ENCODE data around the gene NANOS2. TPM values are rescaled to one million over a fixed set of nuclear protein-coding genes. Genes with fewer than 3 reads are reported as not detected.

The NANOS2 gene
- total RNA-seq, 1 donor from 2014 or later: not detected

DNA sequence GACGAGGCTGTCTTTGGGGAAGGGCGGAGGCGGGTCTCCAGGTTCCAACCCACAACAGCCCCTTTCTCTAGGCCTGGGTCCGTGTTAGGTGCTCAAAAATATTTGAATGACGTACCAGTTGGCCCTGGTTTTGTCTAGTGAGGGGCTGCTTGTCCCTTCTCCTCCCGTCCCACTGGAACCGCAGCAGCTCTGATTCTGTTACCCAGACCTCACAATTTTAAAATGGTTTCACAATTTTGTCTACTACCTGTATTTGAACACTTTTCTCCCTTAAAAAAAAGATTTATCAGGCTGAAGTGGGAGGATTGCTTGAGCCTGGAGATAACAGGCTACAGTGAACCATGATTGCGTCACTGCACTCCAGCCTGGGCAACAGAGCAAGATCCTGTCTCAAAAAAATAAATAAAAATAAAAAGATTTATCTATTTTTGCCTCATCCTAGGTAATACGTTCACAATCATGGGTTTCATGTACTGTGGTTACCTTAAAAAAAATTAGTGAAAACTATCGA is 27.3 kb downstream of the NANOS2 start:
- no peaks in the 10 kb centered on the region for H3K9me3 ChIP-seq
- peak overlapping the region; percentile 72 for H3K4me3 ChIP-seq
- no peaks in the 10 kb centered on the region for H3K36me3 ChIP-seq
- peaks cover 32% of the 10 kb centered on the region for H3K4me1 ChIP-seq
- no peak for TF ChIP-seq CTCF (IDR thresholded peaks at IDR 0.05)
- no peaks in the 10 kb centered on the region for H3K27me3 ChIP-seq
- H3K27ac ChIP-seq: peak overlapping the region; percentile 92
- intact Hi-C loops (cut with DNase I): no loop called here
- DNase-seq (no peak), ATAC-seq (no peak)

DNA sequence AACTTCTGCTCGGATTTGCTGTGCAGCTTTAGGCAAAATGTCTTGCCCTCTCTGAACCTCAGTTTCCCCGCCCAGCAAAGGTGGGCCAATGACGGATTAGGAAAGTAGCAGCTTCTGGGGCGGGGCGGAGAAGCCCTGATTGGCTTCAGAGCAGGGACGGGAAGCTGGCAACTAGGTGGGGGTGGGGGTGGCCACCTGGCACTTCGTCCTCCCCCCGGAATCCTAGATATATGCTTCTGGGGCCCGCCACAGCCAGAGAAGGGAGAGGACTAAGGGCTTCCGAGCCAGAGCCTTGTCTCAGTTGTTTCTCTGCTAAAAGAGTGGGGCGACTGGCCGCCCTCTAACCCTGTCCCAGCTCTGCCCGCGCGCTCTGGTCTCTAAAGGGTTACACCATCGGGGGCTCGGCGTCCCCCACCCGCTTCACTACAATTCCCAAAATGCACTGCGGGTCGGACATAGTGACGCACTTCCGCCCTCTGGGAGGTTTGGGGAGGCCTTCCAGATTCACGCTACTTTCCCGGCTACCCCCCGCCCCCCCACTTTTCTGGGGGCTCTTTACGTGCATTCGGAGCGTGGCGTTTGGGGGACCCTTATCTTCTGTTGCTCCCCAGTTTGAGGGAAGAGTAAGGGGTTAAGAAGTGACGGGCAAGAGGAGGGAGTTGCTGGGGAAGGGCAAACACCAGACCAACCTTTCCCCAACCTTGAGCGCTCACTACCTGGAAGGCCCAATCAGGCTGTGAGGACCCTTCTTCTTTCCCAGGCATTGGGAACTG is 28.0 kb downstream of the NANOS2 start:
- intact Hi-C loops (cut with DNase I): no loop called here
- peak overlapping the region; percentile 92 for H3K27ac ChIP-seq
- peaks cover 32% of the 10 kb centered on the region for H3K4me1 ChIP-seq
- no peaks in the 10 kb centered on the region for H3K36me3 ChIP-seq
- H3K4me3 ChIP-seq: peak overlapping the region; percentile 72
- no peaks in the 10 kb centered on the region for H3K9me3 ChIP-seq
- TF ChIP-seq CTCF (IDR thresholded peaks at IDR 0.05): no peak
- DNase-seq (peak; percentile 94), ATAC-seq (peak; percentile 86)
- no peaks in the 10 kb centered on the region for H3K27me3 ChIP-seq

- Histone ChIP-seq H3K27ac (peak within 1 kb of the TSS; percentile 92), H3K4me1 (peaks cover 32% of the 10 kb centered on the region), H3K36me3 (no peaks in the 10 kb centered on the region), H3K4me3 (peak within 1 kb of the TSS; percentile 72), H3K9me3 (no peaks in the 10 kb centered on the region), H3K27me3 (no peaks in the 10 kb centered on the region)
- intact Hi-C loops (cut with DNase I): no loop called here
- ATAC-seq (peak; percentile 81), DNase-seq (peak; percentile 96)
- TF ChIP-seq CTCF (IDR thresholded peaks at IDR 0.05): no peak
Observed at GRCh38 chr19:45885556-45886426, 28.8 kb downstream of the NANOS2 start, which contains the start of gene IRF2BP1. IRF2BP1 (minus strand) TSS chr19:45886141; CDS start chr19:45885774, 367 bp downstream.

DNA sequence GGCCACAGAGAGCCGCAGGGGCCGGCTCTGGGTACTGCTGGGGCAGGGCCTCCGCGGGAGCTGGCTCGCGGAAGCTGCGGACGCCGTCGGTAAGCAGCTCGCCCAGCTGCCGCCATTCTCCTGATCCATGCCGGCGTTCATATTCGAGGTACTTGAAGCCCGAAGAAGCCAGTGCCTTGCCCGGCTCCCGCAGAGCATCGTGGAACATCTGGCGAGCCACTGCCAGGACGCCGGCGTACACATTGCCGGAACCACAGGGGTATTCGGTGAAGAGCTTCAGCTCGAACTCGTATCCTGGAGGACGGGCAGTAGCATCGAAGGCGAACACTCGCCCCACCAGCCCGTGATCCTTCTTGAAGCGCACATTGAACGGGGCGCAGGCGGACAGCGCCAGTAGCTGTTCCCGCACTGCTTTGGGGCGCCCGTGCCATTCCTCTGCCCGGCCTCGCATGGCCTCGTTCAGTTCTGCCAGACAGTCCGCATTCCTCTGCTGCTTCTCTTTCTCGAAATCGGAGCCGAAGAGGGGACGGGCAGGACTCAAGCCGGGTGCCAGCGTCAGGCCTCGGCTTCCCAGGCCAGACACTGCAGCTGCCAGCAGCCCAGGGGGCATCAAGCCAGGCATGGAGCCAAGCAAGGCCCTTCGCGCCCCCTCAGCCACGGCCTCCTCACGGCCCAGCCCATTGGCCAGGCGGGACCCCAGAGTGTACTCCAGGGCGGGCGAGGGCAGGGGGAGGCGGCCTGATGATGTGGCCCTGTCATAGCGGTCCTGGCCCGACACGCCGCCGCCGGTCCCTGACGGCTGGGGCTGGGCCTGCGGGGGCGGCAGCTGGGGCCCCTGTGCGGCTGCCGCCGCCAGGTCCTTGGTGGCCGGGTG is 29.7 kb downstream of the NANOS2 start:
- TF ChIP-seq CTCF (IDR thresholded peaks at IDR 0.05): no peak
- intact Hi-C loops (cut with DNase I): no loop called here
- Histone ChIP-seq H3K36me3 (no peaks in the 10 kb centered on the region), H3K27me3 (no peaks in the 10 kb centered on the region), H3K9me3 (no peaks in the 10 kb centered on the region), H3K27ac (peak overlapping the region; percentile 92), H3K4me3 (peak overlapping the region; percentile 72), H3K4me1 (peaks cover 32% of the 10 kb centered on the region)
- ATAC-seq (no peak), DNase-seq (no peak)

All from upper lobe of right lung (tissue), 1 donor.